K562 (cell line): ENCODE results near the gene MAP2K6. TPM values are rescaled to one million over a fixed set of nuclear protein-coding genes. Genes with fewer than 3 reads are reported as not detected.
A peak's percentile ranks its signal among the peaks of the same experiment; 100 is the strongest.

Experiments used
- ARNT ChIP-seq, 2 experiments: fragments of 450-650 bp; IDR thresholded peaks; 2 replicates each; pipeline ENCODE4 v1.6.1; 2016; ENCODE audit warnings: mild to moderate bottlenecking in 1 of 2
- BHLHE40 ChIP-seq: IDR thresholded peaks from 2 replicates; pipeline ENCODE4 v1.6.1; 2011; ENCODE audit warnings: low read length, improper control_type of control experiment
- CCNT2 ChIP-seq: IDR thresholded peaks from 2 replicates; pipeline ENCODE4 v1.6.1; 2011; ENCODE audit warnings: borderline replicate concordance, low read depth, mild to moderate bottlenecking, moderate library complexity, mixed read lengths, low read length; ENCODE audit not compliant: insufficient read length; ENCODE audit errors: extremely low read depth
- CSDE1 ChIP-seq, 2 experiments: fragments of 450-650 bp; IDR thresholded peaks; 2 replicates each; pipeline ENCODE4 v1.6.1; 2016; ENCODE audit warnings: mild to moderate bottlenecking in 1 of 2
- GABPA ChIP-seq: fragments of 200-800 bp; sonication (Bioruptor generic); conservative IDR thresholded peaks from 2 replicates; pipeline ENCODE4 v1.6.1; 2016; ENCODE audit warnings: low read depth, missing genetic modification characterization, missing compliant biosample characterization
- GABPB1 ChIP-seq: sonication (generic); formaldehyde crosslinking; IDR thresholded peaks from 2 replicates; pipeline ENCODE4 v1.8.0; 2022; ENCODE audit warnings: mild to moderate bottlenecking, missing genetic modification reagents
- HNRNPH1 ChIP-seq: fragments of 200-400 bp; formaldehyde crosslinking; optimal IDR thresholded peaks from 2 replicates; pipeline ENCODE3; 2017; ENCODE audit warnings: low read depth, mild to moderate bottlenecking, low read length, moderate library complexity
- KAT2B ChIP-seq: IDR thresholded peaks from one replicate; pipeline ENCODE4 v1.6.1; 2012; ENCODE audit warnings: low read depth, mild to moderate bottlenecking, control low read depth, inconsistent platforms, low read length, moderate library complexity
- NBN ChIP-seq: fragments of 450-650 bp; IDR thresholded peaks from 2 replicates; pipeline ENCODE4 v1.6.1; 2016; ENCODE audit warnings: low read depth, mild to moderate bottlenecking
- NELFE ChIP-seq: IDR thresholded peaks from 2 replicates; pipeline ENCODE4 v1.6.1; 2011; ENCODE audit warnings: mild to moderate bottlenecking; ENCODE audit not compliant: insufficient read depth, insufficient read length
- RCOR1 ChIP-seq, 2 experiments: IDR thresholded peaks; 2 replicates each; pipeline ENCODE4 v1.6.1; 2012; ENCODE audit warnings: low read depth in 2 of 2, low read length in 2 of 2, borderline replicate concordance in 1 of 2, improper control_type of control experiment in 1 of 2
- TBP ChIP-seq: optimal IDR thresholded peaks from 2 replicates; pipeline ENCODE3; 2011; ENCODE audit warnings: low read depth, low read length, improper control_type of control experiment
- ZNF140 ChIP-seq: fragments of 250-450 bp; sonication (Bioruptor Pico); IDR thresholded peaks from 2 replicates; pipeline ENCODE4 v1.8.0; 2021; ENCODE audit warnings: moderate library complexity, mild to moderate bottlenecking, inconsistent platforms
- ZNF384 ChIP-seq: IDR thresholded peaks from 2 replicates; pipeline ENCODE4 v1.6.1; 2012; ENCODE audit warnings: low read depth, low read length, improper control_type of control experiment
- polyA plus RNA-seq, 8 experiments: library from polyadenylated mRNA; depleted of rRNA in 4 of 8; stranded (reverse) in 5 of 8; unstranded in 3 of 8; fragments of >200 nt; fragmentation: Nextera tagmentation in 2 of 8; fragmentation: Illumina TruSeq in 1 of 8; extraction: Ambion mirVana in 2 of 8; extraction: Trizol in 1 of 8; gene quantifications; 2 replicates each; pipeline versions ENCODE4 v1.2.1 to v1.2.3, GENCODE V29; 2011 to 2014; ENCODE audit warnings: inconsistent platforms in 1 of 8, missing spikeins in 1 of 8
- total RNA-seq, 7 experiments: library from RNA; depleted of rRNA in 6 of 7; stranded (reverse); fragments of >200 nt in 6 of 7; fragmentation: Illumina TruSeq in 2 of 7; extraction: Trizol in 2 of 7; gene quantifications; 2 replicates each; pipeline versions ENCODE4 v1.2.1 to v1.2.3, GENCODE V29; 2011 to 2021; ENCODE audit warnings: low replicate concordance in 1 of 7
- TF ChIP-seq, protein P1 (sequence below): sonication (generic); formaldehyde crosslinking; IDR thresholded peaks from 2 replicates; pipeline ENCODE4 v1.9.0; 2022; ENCODE audit warnings: mild to moderate bottlenecking, missing genetic modification reagents
- TF ChIP-seq, protein P2 (sequence below): fragments of 200-800 bp; sonication (Bioruptor generic); IDR thresholded peaks from 2 replicates; pipeline ENCODE4 v1.6.1; 2017; ENCODE audit warnings: missing genetic modification characterization, missing compliant biosample characterization
- TF ChIP-seq, protein P3 (sequence below): fragments of 450-650 bp; IDR thresholded peaks from one replicate; pipeline ENCODE4 v1.6.1; 2018; ENCODE audit warnings: mild to moderate bottlenecking, moderate library complexity; ENCODE audit not compliant: partially characterized antibody
- TF ChIP-seq, protein P4 (sequence below): sonication (generic); formaldehyde crosslinking; IDR thresholded peaks from 2 replicates; pipeline ENCODE4 v1.8.0; 2022; ENCODE audit warnings: mild to moderate bottlenecking, low read depth, missing genetic modification reagents
- TF ChIP-seq, protein P5 (sequence below): conservative IDR thresholded peaks from 2 replicates; pipeline ENCODE4 v1.6.1; 2011; ENCODE audit warnings: low read depth, mild to moderate bottlenecking, low read length; ENCODE audit not compliant: control insufficient read depth
- TF ChIP-seq, protein P6 (sequence below): fragments of 450-650 bp; IDR thresholded peaks from 2 replicates; pipeline ENCODE4 v1.6.1; 2016; ENCODE audit warnings: low read depth, mild to moderate bottlenecking, moderate library complexity

The MAP2K6 gene
- total and polyA plus RNA-seq, 9 of the 15 experiments (the other 6 are each of a cell fraction or from before 2014, with no cell fraction given), result 0.07 to 0.13 TPM; not detected in 7

DNA sequence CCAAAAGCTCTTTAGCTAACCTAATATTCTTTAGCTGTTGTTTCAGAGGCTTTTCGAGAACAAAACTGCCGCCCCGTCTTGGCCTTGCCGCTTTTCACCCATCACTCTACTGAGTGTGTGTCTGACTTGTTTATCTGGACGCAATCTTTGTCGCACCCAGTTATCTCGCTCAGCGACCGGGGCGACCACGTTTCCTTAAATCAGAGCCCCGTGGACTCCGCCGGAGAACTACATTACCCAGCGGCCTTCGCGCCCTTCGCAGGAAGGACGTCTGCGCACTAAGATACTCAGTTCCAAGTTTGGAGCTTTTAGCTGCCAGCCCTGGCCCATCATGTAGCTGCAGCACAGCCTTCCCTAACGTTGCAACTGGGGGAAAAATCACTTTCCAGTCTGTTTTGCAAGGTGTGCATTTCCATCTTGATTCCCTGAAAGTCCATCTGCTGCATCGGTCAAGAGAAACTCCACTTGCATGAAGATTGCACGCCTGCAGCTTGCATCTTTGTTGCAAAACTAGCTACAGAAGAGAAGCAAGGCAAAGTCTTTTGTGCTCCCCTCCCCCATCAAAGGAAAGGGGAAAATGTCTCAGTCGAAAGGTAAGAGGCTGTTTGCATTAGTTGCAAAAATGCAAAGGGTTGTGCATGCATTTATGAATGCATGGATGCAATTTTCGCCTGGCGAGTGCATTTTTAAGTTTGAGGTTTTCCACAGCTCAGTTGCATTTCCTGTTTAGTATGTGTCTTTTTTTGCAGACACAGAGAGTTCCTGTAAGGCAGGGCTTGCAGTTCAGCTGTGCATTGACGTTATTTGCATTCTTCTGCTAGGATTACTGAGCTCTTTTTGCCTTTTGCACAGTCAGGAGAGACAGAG, at the start of gene MAP2K6 (continued):
- TF ChIP-seq CCNT2 (no peak), GABPA (tag) (peak; percentile 79), NELFE (no peak), BHLHE40 (no peak), TBP (no peak), CSDE1 (IDR thresholded peaks at IDR 0.05) (no peak), HNRNPH1 (no peak), ZNF384 (no peak), NBN (no peak), KAT2B (no peak), ARNT (IDR thresholded peaks at IDR 0.05) (no peak), ZNF140 (no peak), RCOR1 (IDR thresholded peaks at IDR 0.05; ENCODE audit: borderline replicate concordance in 1 of 2, low read depth in 2 of 2, low read length in 2 of 2) (0 out of 4 replicates have a peak, but pooled peaks of 1 of the 2 experiments have one; percentile 15), GABPB1 (CRISPR knock-in tag) (peak; percentile 68; the same call in 1 of the 2 replicates)
- TF ChIP-seq, protein P1, sequence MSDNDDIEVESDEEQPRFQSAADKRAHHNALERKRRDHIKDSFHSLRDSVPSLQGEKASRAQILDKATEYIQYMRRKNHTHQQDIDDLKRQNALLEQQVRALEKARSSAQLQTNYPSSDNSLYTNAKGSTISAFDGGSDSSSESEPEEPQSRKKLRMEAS (CRISPR knock-in tag), result no peak
- TF ChIP-seq, protein P2, sequence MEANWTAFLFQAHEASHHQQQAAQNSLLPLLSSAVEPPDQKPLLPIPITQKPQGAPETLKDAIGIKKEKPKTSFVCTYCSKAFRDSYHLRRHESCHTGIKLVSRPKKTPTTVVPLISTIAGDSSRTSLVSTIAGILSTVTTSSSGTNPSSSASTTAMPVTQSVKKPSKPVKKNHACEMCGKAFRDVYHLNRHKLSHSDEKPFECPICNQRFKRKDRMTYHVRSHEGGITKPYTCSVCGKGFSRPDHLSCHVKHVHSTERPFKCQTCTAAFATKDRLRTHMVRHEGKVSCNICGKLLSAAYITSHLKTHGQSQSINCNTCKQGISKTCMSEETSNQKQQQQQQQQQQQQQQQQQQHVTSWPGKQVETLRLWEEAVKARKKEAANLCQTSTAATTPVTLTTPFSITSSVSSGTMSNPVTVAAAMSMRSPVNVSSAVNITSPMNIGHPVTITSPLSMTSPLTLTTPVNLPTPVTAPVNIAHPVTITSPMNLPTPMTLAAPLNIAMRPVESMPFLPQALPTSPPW (CRISPR knock-in tag), result no peak
- TF ChIP-seq, protein P3, sequence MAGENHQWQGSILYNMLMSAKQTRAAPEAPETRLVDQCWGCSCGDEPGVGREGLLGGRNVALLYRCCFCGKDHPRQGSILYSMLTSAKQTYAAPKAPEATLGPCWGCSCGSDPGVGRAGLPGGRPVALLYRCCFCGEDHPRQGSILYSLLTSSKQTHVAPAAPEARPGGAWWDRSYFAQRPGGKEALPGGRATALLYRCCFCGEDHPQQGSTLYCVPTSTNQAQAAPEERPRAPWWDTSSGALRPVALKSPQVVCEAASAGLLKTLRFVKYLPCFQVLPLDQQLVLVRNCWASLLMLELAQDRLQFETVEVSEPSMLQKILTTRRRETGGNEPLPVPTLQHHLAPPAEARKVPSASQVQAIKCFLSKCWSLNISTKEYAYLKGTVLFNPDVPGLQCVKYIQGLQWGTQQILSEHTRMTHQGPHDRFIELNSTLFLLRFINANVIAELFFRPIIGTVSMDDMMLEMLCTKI, result no peak
- TF ChIP-seq, protein P4, sequence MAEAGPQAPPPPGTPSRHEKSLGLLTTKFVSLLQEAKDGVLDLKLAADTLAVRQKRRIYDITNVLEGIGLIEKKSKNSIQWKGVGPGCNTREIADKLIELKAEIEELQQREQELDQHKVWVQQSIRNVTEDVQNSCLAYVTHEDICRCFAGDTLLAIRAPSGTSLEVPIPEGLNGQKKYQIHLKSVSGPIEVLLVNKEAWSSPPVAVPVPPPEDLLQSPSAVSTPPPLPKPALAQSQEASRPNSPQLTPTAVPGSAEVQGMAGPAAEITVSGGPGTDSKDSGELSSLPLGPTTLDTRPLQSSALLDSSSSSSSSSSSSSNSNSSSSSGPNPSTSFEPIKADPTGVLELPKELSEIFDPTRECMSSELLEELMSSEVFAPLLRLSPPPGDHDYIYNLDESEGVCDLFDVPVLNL, result no peak
- TF ChIP-seq, protein P5, sequence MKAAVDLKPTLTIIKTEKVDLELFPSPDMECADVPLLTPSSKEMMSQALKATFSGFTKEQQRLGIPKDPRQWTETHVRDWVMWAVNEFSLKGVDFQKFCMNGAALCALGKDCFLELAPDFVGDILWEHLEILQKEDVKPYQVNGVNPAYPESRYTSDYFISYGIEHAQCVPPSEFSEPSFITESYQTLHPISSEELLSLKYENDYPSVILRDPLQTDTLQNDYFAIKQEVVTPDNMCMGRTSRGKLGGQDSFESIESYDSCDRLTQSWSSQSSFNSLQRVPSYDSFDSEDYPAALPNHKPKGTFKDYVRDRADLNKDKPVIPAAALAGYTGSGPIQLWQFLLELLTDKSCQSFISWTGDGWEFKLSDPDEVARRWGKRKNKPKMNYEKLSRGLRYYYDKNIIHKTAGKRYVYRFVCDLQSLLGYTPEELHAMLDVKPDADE, result 0 out of 2 replicates have a peak, but pooled peaks have one; percentile 41
- TF ChIP-seq, protein P6, sequence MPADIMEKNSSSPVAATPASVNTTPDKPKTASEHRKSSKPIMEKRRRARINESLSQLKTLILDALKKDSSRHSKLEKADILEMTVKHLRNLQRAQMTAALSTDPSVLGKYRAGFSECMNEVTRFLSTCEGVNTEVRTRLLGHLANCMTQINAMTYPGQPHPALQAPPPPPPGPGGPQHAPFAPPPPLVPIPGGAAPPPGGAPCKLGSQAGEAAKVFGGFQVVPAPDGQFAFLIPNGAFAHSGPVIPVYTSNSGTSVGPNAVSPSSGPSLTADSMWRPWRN, result no peak
